Gastrocnemius medialis (tissue), 4 donors: ENCODE data around the gene CLCA4.

ENCODE experiments used
- CTCF ChIP-seq, 5 experiments: fragments of 450-650 bp in 3 of 5; fragments of 200-600 bp in 2 of 5; sonication (generic) in 2 of 5; IDR thresholded peaks in 4 of 5; conservative IDR thresholded peaks in 1 of 5; 1 replicate in 4 of 5; 2 replicates in 1 of 5; pipeline ENCODE4 v1.5.1; 2016 to 2019; ENCODE audit warnings: antibody characterized with exemption in 5 of 5, mild to moderate bottlenecking in 3 of 5, moderate library complexity in 3 of 5
- POLR2A ChIP-seq, 2 donors: fragments of 450-650 bp; IDR thresholded peaks; one replicate each; pipeline ENCODE4 v1.6.1; 2017; ENCODE audit warnings: antibody characterized with exemption in 2 of 2, mild to moderate bottlenecking in 2 of 2, moderate library complexity in 2 of 2

DNA sequence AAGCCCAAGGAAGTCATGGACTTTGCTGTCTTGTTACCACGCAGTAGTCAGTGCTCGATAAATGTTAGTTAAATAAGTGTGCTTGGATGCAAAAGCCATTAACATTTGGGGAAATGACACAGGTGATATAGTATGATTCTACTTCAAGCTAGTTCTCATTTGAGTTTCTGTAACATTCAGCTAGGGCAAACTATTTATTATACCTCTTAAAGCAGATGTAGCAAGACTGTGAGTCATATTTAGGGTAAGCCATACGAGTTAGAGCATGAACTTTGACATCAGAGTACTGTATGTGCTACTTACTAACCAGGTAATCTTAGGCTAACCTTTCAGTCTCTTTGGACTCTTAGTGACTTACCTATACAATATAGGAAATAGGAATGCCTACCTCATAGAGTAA, 21.0 kb downstream of the CLCA4 start:
- no peak for TF ChIP-seq CTCF (IDR thresholded peaks at IDR 0.05 in 4 of 5, conservative IDR thresholded peaks at IDR 0.05 in 1 of 5)
- no peak for TF ChIP-seq POLR2A (IDR thresholded peaks at IDR 0.05)
